HEK293 (cell line): ENCODE data around the gene THEM4.

Experiments
- BCL6B ChIP-seq: fragments of 450-650 bp; formaldehyde crosslinking; IDR thresholded peaks from 2 replicates; pipeline ENCODE4 v1.5.1; 2017; ENCODE audit warnings: missing biosample characterization, missing genetic modification characterization
- KLF1 ChIP-seq: fragments of 450-650 bp; formaldehyde crosslinking; IDR thresholded peaks from 2 replicates; pipeline ENCODE4 v1.5.1; 2016; ENCODE audit warnings: missing biosample characterization, missing genetic modification characterization
- KLF17 ChIP-seq: fragments of 450-650 bp; formaldehyde crosslinking; IDR thresholded peaks from 2 replicates; pipeline ENCODE4 v1.5.1; 2016; ENCODE audit warnings: missing biosample characterization, missing genetic modification characterization
- KLF8 ChIP-seq: fragments of 450-650 bp; formaldehyde crosslinking; IDR thresholded peaks from 2 replicates; pipeline ENCODE4 v1.5.1; 2016; ENCODE audit warnings: missing biosample characterization, missing genetic modification characterization
- MEIS1 ChIP-seq: sonication (generic); formaldehyde crosslinking; IDR thresholded peaks from 2 replicates; pipeline ENCODE4 v1.8.1; 2022; ENCODE audit warnings: missing genetic modification reagents, mild to moderate bottlenecking, borderline replicate concordance
- MYNN ChIP-seq: fragments of 450-650 bp; formaldehyde crosslinking; IDR thresholded peaks from 2 replicates; pipeline ENCODE4 v1.5.1; 2016; ENCODE audit warnings: missing biosample characterization, missing genetic modification characterization, borderline replicate concordance
- SALL2 ChIP-seq: fragments of 450-650 bp; formaldehyde crosslinking; IDR thresholded peaks from 2 replicates; pipeline ENCODE4 v1.5.0; 2017; ENCODE audit warnings: missing biosample characterization, mild to moderate bottlenecking, missing genetic modification characterization, borderline replicate concordance
- SETDB1 ChIP-seq: IDR thresholded peaks from one replicate; pipeline ENCODE4 v1.6.1; 2017; ENCODE audit warnings: mild to moderate bottlenecking, low read length, moderate library complexity, mixed read lengths; ENCODE audit not compliant: insufficient read length
- TRIM28 ChIP-seq: IDR thresholded peaks from 2 replicates; pipeline ENCODE4 v1.6.1; 2011; ENCODE audit warnings: low read length, control low read depth, borderline replicate concordance
- ZBTB8A ChIP-seq: fragments of 450-650 bp; formaldehyde crosslinking; IDR thresholded peaks from 2 replicates; pipeline ENCODE4 v1.5.1; 2016; ENCODE audit warnings: missing biosample characterization, missing genetic modification characterization
- ZNF146 ChIP-seq: fragments of 450-650 bp; formaldehyde crosslinking; IDR thresholded peaks from 2 replicates; pipeline ENCODE4 v1.5.1; 2016; ENCODE audit warnings: missing biosample characterization, missing genetic modification characterization
- ZNF157 ChIP-seq: fragments of 450-650 bp; formaldehyde crosslinking; IDR thresholded peaks from 2 replicates; pipeline ENCODE4 v1.5.1; 2016; ENCODE audit warnings: missing biosample characterization, missing genetic modification characterization
- ZNF175 ChIP-seq: fragments of 450-650 bp; formaldehyde crosslinking; IDR thresholded peaks from 2 replicates; pipeline ENCODE4 v1.5.1; 2016; ENCODE audit warnings: missing biosample characterization, missing genetic modification characterization
- ZNF292 ChIP-seq: fragments of 450-650 bp; formaldehyde crosslinking; IDR thresholded peaks from 2 replicates; pipeline ENCODE4 v1.5.1; 2016; ENCODE audit warnings: low read depth, missing biosample characterization, missing genetic modification characterization, borderline replicate concordance
- ZNF302 ChIP-seq: fragments of 450-650 bp; formaldehyde crosslinking; IDR thresholded peaks from 2 replicates; pipeline ENCODE4 v1.5.1; 2016; ENCODE audit warnings: missing biosample characterization, missing genetic modification characterization, low read depth
- ZNF324 ChIP-seq: fragments of 450-650 bp; formaldehyde crosslinking; IDR thresholded peaks from 2 replicates; pipeline ENCODE4 v1.5.1; 2016; ENCODE audit warnings: missing biosample characterization, missing genetic modification characterization
- ZNF335 ChIP-seq: fragments of 450-650 bp; formaldehyde crosslinking; conservative IDR thresholded peaks from 2 replicates; pipeline ENCODE4 v1.5.1; 2016; ENCODE audit warnings: missing biosample characterization, missing genetic modification characterization
- ZNF354C ChIP-seq: fragments of 450-650 bp; formaldehyde crosslinking; IDR thresholded peaks from 2 replicates; pipeline ENCODE4 v1.5.1; 2016; ENCODE audit warnings: missing biosample characterization, missing genetic modification characterization, low read depth, borderline replicate concordance
- ZNF394 ChIP-seq: fragments of 450-650 bp; formaldehyde crosslinking; IDR thresholded peaks from 2 replicates; pipeline ENCODE4 v1.5.1; 2016; ENCODE audit warnings: missing biosample characterization, missing genetic modification characterization, mild to moderate bottlenecking, moderate library complexity, borderline replicate concordance
- ZNF433 ChIP-seq: fragments of 450-650 bp; formaldehyde crosslinking; IDR thresholded peaks from 2 replicates; pipeline ENCODE4 v1.5.1; 2016; ENCODE audit warnings: missing biosample characterization, missing genetic modification characterization, low read depth
- ZNF501 ChIP-seq: fragments of 450-650 bp; formaldehyde crosslinking; IDR thresholded peaks from 2 replicates; pipeline ENCODE4 v1.5.1; 2016; ENCODE audit warnings: missing biosample characterization, missing genetic modification characterization
- ZNF514 ChIP-seq: fragments of 450-650 bp; formaldehyde crosslinking; IDR thresholded peaks from 2 replicates; pipeline ENCODE4 v1.5.1; 2016; ENCODE audit warnings: missing biosample characterization, missing genetic modification characterization
- ZNF518A ChIP-seq: fragments of 450-650 bp; formaldehyde crosslinking; conservative IDR thresholded peaks from 2 replicates; pipeline ENCODE4 v1.5.1; 2016; ENCODE audit warnings: low read depth, missing biosample characterization, missing genetic modification characterization
- ZNF521 ChIP-seq: fragments of 450-650 bp; formaldehyde crosslinking; IDR thresholded peaks from 2 replicates; pipeline ENCODE4 v1.5.1; 2017; ENCODE audit warnings: missing biosample characterization, mild to moderate bottlenecking, missing genetic modification characterization
- ZNF558 ChIP-seq: fragments of 450-650 bp; formaldehyde crosslinking; IDR thresholded peaks from 2 replicates; pipeline ENCODE4 v1.5.1; 2016; ENCODE audit warnings: missing biosample characterization, missing genetic modification characterization
- ZNF626 ChIP-seq: fragments of 450-650 bp; sonication (Bioruptor Pico); formaldehyde crosslinking; IDR thresholded peaks from 2 replicates; pipeline ENCODE4 v1.5.1; 2018; ENCODE audit warnings: missing biosample characterization, missing genetic modification characterization, inconsistent platforms
- ZNF645 ChIP-seq: fragments of 450-650 bp; formaldehyde crosslinking; IDR thresholded peaks from 2 replicates; pipeline ENCODE4; 2016; ENCODE audit warnings: missing biosample characterization, missing genetic modification characterization
- ZNF677 ChIP-seq: fragments of 450-650 bp; IDR thresholded peaks from 2 replicates; pipeline ENCODE4 v1.5.0; 2018; ENCODE audit warnings: missing biosample characterization, mild to moderate bottlenecking, missing genetic modification characterization, moderate library complexity
- ZNF692 ChIP-seq: fragments of 450-650 bp; formaldehyde crosslinking; IDR thresholded peaks from 2 replicates; pipeline ENCODE4 v1.5.1; 2016; ENCODE audit warnings: missing biosample characterization, missing genetic modification characterization
- ZNF776 ChIP-seq: fragments of 450-650 bp; formaldehyde crosslinking; IDR thresholded peaks from 2 replicates; pipeline ENCODE4 v1.5.0; 2017; ENCODE audit warnings: missing biosample characterization, missing genetic modification characterization, borderline replicate concordance
- ZNF791 ChIP-seq: fragments of 450-650 bp; formaldehyde crosslinking; IDR thresholded peaks from 2 replicates; pipeline ENCODE4 v1.5.1; 2016; ENCODE audit warnings: missing biosample characterization, missing genetic modification characterization

Gene THEM4

DNA sequence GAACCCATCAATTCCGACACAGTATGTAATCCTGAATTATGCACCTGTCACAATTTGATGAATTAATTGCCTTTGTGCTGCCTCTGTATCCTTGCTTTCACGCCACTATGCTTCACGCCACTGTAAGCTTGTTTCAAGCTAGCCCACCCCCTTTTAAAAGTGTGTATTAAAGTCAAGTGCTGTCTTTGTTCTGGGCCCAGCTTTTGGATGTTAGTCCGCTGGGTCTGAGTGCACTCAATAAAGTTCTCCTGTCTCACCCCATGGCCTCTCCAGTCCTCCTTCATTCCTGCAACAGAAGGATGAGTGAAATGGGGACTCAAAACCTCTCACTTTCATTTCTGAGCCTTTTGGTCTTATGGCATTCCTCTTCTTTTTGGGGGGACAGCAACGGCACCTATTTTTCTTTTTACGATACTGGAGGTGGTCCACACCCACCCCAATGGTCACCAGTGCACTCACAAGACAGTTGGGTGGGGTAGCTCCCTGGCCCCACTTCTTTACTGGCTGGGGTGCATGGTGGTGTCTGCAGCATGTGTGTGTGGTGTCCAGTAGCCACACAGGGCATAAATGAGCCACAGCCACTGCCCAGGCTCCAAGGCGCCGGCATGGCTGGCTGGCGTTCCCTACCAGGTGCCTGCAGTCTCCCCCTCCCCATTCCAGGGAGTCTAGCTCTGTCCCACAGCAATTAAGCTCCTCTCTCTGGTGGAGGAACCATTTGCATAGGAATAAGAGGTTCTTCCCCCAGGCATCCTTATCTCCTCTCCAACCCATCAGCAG lies 1.8 kb downstream of the THEM4 start (continued):
- TF ChIP-seq KLF1 (tag by site-specific recombination) (no peak), ZNF518A (tag by site-specific recombination) (peak; percentile 50; the same call in 1 of the 2 replicates), ZNF394 (no peak), ZNF354C (tag by site-specific recombination) (no peak), ZNF645 (tag by site-specific recombination) (no peak), ZNF292 (tag by site-specific recombination) (no peak), ZBTB8A (tag by site-specific recombination) (no peak), MYNN (tag by site-specific recombination) (no peak), ZNF433 (tag by site-specific recombination) (no peak), ZNF335 (tag by site-specific recombination) (no peak), ZNF175 (tag by site-specific recombination) (no peak), ZNF791 (tag by site-specific recombination) (no peak), TRIM28 (no peak; the same call in 1 of the 2 replicates), SETDB1 (peak; percentile 99), ZNF677 (tag by site-specific recombination) (no peak), ZNF692 (tag by site-specific recombination) (no peak), ZNF302 (tag by site-specific recombination) (no peak), ZNF501 (no peak), KLF8 (peak; percentile 36; the same call in 1 of the 2 replicates), ZNF776 (tag by site-specific recombination) (no peak), ZNF558 (0 out of 2 replicates have a peak, but pooled peaks have one; percentile 34), MEIS1 (CRISPR knock-in tag) (no peak), ZNF626 (tag by site-specific recombination) (peak; percentile 99), ZNF324 (tag by site-specific recombination) (no peak), SALL2 (no peak), ZNF157 (tag by site-specific recombination) (0 out of 2 replicates have a peak, but pooled peaks have one; percentile 37), BCL6B (tag by site-specific recombination) (no peak), ZNF514 (tag by site-specific recombination) (no peak), ZNF521 (tag by site-specific recombination) (no peak), KLF17 (tag by site-specific recombination) (no peak), ZNF146 (tag by site-specific recombination) (no peak)
